Naive thymus-derived CD4-positive, alpha-beta T cell (primary cell): ENCODE measurements around the gene COL21A1. TPM values are rescaled to one million over a fixed set of nuclear protein-coding genes. Genes with fewer than 3 reads are reported as not detected.

ENCODE experiments used
- ATAC-seq: fragments of 150-1000 bp; cut with Tn5 transposase; 2 replicates; pipeline ENCODE4 v1.10.0; 2021; ENCODE audit warnings: mild to moderate bottlenecking, moderate library complexity
- CTCF ChIA-PET: fragments of 350-600 bp; sonication (Branson Sonifier 250); formaldehyde crosslinking; loops from one replicate; lab custom pipeline; 2021; ENCODE audit warnings: antibody characterized with exemption; lab: Charles Lee
- POLR2A ChIA-PET: fragments of 350-600 bp; sonication (Branson Sonifier 250); formaldehyde crosslinking; loops from one replicate; lab custom pipeline; 2021; ENCODE audit warnings: antibody characterized with exemption, inconsistent platforms; lab: Charles Lee
- DNase-seq, 9 donors: peaks; one replicate each; pipeline versions ENCODE4 v3.0.0 to v3.0.0-alpha.2; 2020 to 2022; ENCODE audit warnings: mixed read lengths in 1 of 9
- H3K27ac ChIP-seq: one replicate; pipeline ENCODE4 v1.7.0; 2013; ENCODE audit warnings: mild to moderate bottlenecking, low read depth, low read length, moderate library complexity
- H3K27me3 ChIP-seq, 2 donors: one replicate each; pipeline ENCODE4 v1.7.0; 2013; ENCODE audit warnings: low read length in 2 of 2, mild to moderate bottlenecking in 2 of 2, moderate library complexity in 2 of 2; ENCODE audit not compliant: control insufficient read depth in 2 of 2, insufficient read depth in 2 of 2
- H3K36me3 ChIP-seq, 3 experiments: 1 replicate in 2 of 3; 2 replicates in 1 of 3; pipeline ENCODE4 v1.7.0; 2013; ENCODE audit warnings: low read length in 3 of 3, mild to moderate bottlenecking in 3 of 3, moderate library complexity in 1 of 3; ENCODE audit not compliant: insufficient read depth in 3 of 3, control insufficient read depth in 2 of 3
- H3K4me1 ChIP-seq, 2 donors: one replicate each; pipeline ENCODE4 v1.7.0; 2013; ENCODE audit warnings: low read length in 2 of 2, mild to moderate bottlenecking in 2 of 2, moderate library complexity in 1 of 2; ENCODE audit not compliant: control insufficient read depth in 2 of 2, insufficient read depth in 2 of 2
- H3K4me3 ChIP-seq: 2 replicates; pipeline ENCODE4 v1.7.0; 2013; ENCODE audit warnings: mild to moderate bottlenecking, low read length
- H3K9me3 ChIP-seq, 3 experiments: 1 replicate in 2 of 3; 2 replicates in 1 of 3; pipeline ENCODE4 v1.7.0; 2013; ENCODE audit warnings: low read length in 3 of 3; ENCODE audit not compliant: control insufficient read depth in 2 of 3
- H3K27ac Mint-ChIP-seq, 9 donors: one replicate each; pipeline ENCODE4 v1.8.0; 2020 to 2022; ENCODE audit warnings: mixed read lengths in 9 of 9, mild to moderate bottlenecking in 8 of 9, moderate library complexity in 5 of 9, inconsistent platforms in 2 of 9
- H3K27me3 Mint-ChIP-seq, 5 donors: one replicate each; pipeline ENCODE4 v1.8.0; 2021 to 2022; ENCODE audit warnings: mixed read lengths in 5 of 5, mild to moderate bottlenecking in 1 of 5
- H3K36me3 Mint-ChIP-seq, 5 donors: one replicate each; pipeline ENCODE4 v1.8.0; 2020 to 2022; ENCODE audit warnings: mixed read lengths in 5 of 5, mild to moderate bottlenecking in 3 of 5, inconsistent platforms in 1 of 5
- H3K4me1 Mint-ChIP-seq, 7 donors: one replicate each; pipeline ENCODE4 v1.8.0; 2020 to 2022; ENCODE audit warnings: mixed read lengths in 7 of 7, mild to moderate bottlenecking in 3 of 7, inconsistent platforms in 1 of 7
- H3K4me3 Mint-ChIP-seq, 10 donors: one replicate each; pipeline ENCODE4 v1.8.0; 2020 to 2022; ENCODE audit warnings: mild to moderate bottlenecking in 10 of 10, mixed read lengths in 10 of 10, moderate library complexity in 6 of 10, inconsistent platforms in 2 of 10
- H3K9me3 Mint-ChIP-seq, 11 donors: one replicate each; pipeline ENCODE4 v1.8.0; 2020 to 2022; ENCODE audit warnings: mixed read lengths in 11 of 11, mild to moderate bottlenecking in 4 of 11, inconsistent platforms in 1 of 11, moderate library complexity in 1 of 11
- intact Hi-C, 2 donors: fragments of 100-400 bp; cut with micrococcal nuclease; formaldehyde crosslinking; loops; one replicate each; pipeline ENCODE4 v1.15.1; 2023
- polyA plus RNA-seq, 2 donors: library from polyadenylated mRNA; unstranded; fragments of 300-500 nt; fragmentation: Illumina TruSeq; gene quantifications; one replicate each; pipeline ENCODE4 v1.2.3, GENCODE V29; 2021
- total RNA-seq, 6 experiments: library from RNA in 5 of 6; stranded (reverse) in 5 of 6; gene quantifications; 1 replicate in 5 of 6; 2 replicates in 1 of 6; pipeline ENCODE4 v1.2.3 and lab custom pipeline; 2021 to 2026

COL21A1 gene
- total RNA-seq (not detected), polyA plus RNA-seq (not detected), total RNA-seq (lab: John Stamatoyannopoulos, UW) (not detected)

- CTCF ChIA-PET: no interaction called here
- H3K4me3 ChIP-seq: no peak within 1 kb of the TSS
Observed at GRCh38 chr6:56246881-56247653, at the start of gene COL21A1. Gene COL21A1, minus strand, starts transcription at chr6:56247580. Its CDS starts 64,962 bp downstream, at chr6:56182618.

GRCh38 chr6:56293781-56294180, 46.4 kb upstream of the COL21A1 start:
- CTCF ChIA-PET: no interaction called here
- Histone ChIP-seq H3K4me1 (no peaks in the 10 kb centered on the region), H3K9me3 (no peaks in the 10 kb centered on the region), H3K27me3 (no peaks in the 10 kb centered on the region), H3K4me3 (no peak overlapping the region), H3K36me3 (no peaks in the 10 kb centered on the region), H3K27ac (no peak overlapping the region)
- POLR2A ChIA-PET: no interaction called here
- DNase-seq (no peak), ATAC-seq (no peak)
- H3K36me3 Mint-ChIP-seq: no peaks in the 10 kb centered on the region
- no peaks in the 10 kb centered on the region for H3K4me1 Mint-ChIP-seq
- no peak overlapping the region for H3K4me3 Mint-ChIP-seq
- intact Hi-C loops: no loop called here
- H3K27ac Mint-ChIP-seq: no peak overlapping the region
- H3K9me3 Mint-ChIP-seq: peaks cover 0 to 1% (median 0%) of the 10 kb centered on the region in 11 donors
- no peaks in the 10 kb centered on the region for H3K27me3 Mint-ChIP-seq

More at GRCh38 chr6:56246881-56247653, at the start of gene COL21A1:
- no peak for ATAC-seq
- peaks cover 0 to 3% (median 0%) of the 10 kb centered on the region in 7 donors for H3K4me1 Mint-ChIP-seq
- no peak within 1 kb of the TSS for H3K4me3 Mint-ChIP-seq
- peaks cover 0 to 10% (median 2%) of the 10 kb centered on the region in 11 donors for H3K9me3 Mint-ChIP-seq
- H3K27me3 ChIP-seq: no peaks in the 10 kb centered on the region
- no peak within 1 kb of the TSS for H3K27ac Mint-ChIP-seq
- DNase-seq: no peak
- POLR2A ChIA-PET: no interaction called here
- no peaks in the 10 kb centered on the region for H3K36me3 Mint-ChIP-seq
- intact Hi-C loops: no loop called here
- no peak within 1 kb of the TSS for H3K27ac ChIP-seq
- H3K27me3 Mint-ChIP-seq: peaks cover 4 to 18% (median 8%) of the 10 kb centered on the region in 5 donors
- H3K9me3 ChIP-seq: no peaks in the 10 kb centered on the region
- no peaks in the 10 kb centered on the region for H3K36me3 ChIP-seq
- H3K4me1 ChIP-seq: no peaks in the 10 kb centered on the region

- Mint-ChIP-seq H3K4me1 (no peaks in the 10 kb centered on the region), H3K27ac (no peak overlapping the region), H3K4me3 (no peak overlapping the region), H3K36me3 (no peaks in the 10 kb centered on the region), H3K9me3 (peaks cover 0 to 1% (median 0%) of the 10 kb centered on the region in 11 donors), H3K27me3 (peaks cover 0 to under 1% (median 0%) of the 10 kb centered on the region in 5 donors)
- no peak for ATAC-seq
- Histone ChIP-seq H3K36me3 (no peaks in the 10 kb centered on the region), H3K27ac (no peak overlapping the region), H3K27me3 (no peaks in the 10 kb centered on the region), H3K4me3 (no peak overlapping the region), H3K9me3 (no peaks in the 10 kb centered on the region), H3K4me1 (no peaks in the 10 kb centered on the region)
- intact Hi-C loops: no loop called here
- DNase-seq: no peak
- POLR2A ChIA-PET: no interaction called here
- CTCF ChIA-PET: no interaction called here
Observed at GRCh38 chr6:56292505-56293181, 45.3 kb upstream of the COL21A1 start.

GRCh38 chr6:56291302-56291917, 44.0 kb upstream of the COL21A1 start:
- H3K9me3 ChIP-seq: no peaks in the 10 kb centered on the region
- ChIA-PET CTCF (no interaction called here), POLR2A (no interaction called here)
- no peaks in the 10 kb centered on the region for H3K27me3 ChIP-seq
- H3K4me3 ChIP-seq: no peak overlapping the region
- H3K9me3 Mint-ChIP-seq: peaks cover 0 to 3% (median 0%) of the 10 kb centered on the region in 11 donors
- intact Hi-C loops: no loop called here
- H3K27ac ChIP-seq: no peak overlapping the region
- ATAC-seq: no peak
- no peaks in the 10 kb centered on the region for H3K4me1 ChIP-seq
- H3K4me1 Mint-ChIP-seq: peaks cover 0 to 1% (median 0%) of the 10 kb centered on the region in 7 donors
- H3K36me3 Mint-ChIP-seq: no peaks in the 10 kb centered on the region
- DNase-seq: no peak
- peaks cover 0 to 8% (median 0%) of the 10 kb centered on the region in 5 donors for H3K27me3 Mint-ChIP-seq
- no peak overlapping the region for H3K27ac Mint-ChIP-seq
- no peaks in the 10 kb centered on the region for H3K36me3 ChIP-seq
- H3K4me3 Mint-ChIP-seq: no peak overlapping the region

- ATAC-seq: no peak
- Histone ChIP-seq H3K27ac (no peak overlapping the region), H3K36me3 (no peaks in the 10 kb centered on the region), H3K4me1 (no peaks in the 10 kb centered on the region), H3K27me3 (no peaks in the 10 kb centered on the region), H3K9me3 (no peaks in the 10 kb centered on the region), H3K4me3 (no peak overlapping the region)
- ChIA-PET CTCF (no interaction called here), POLR2A (no interaction called here)
- peaks cover 0 to 8% (median 0%) of the 10 kb centered on the region in 5 donors for H3K27me3 Mint-ChIP-seq
- H3K9me3 Mint-ChIP-seq: peaks cover 0 to 5% (median 0%) of the 10 kb centered on the region in 11 donors
- H3K36me3 Mint-ChIP-seq: no peaks in the 10 kb centered on the region
- no peak for DNase-seq
- no peak overlapping the region for H3K27ac Mint-ChIP-seq
- peaks cover 0 to 1% (median 0%) of the 10 kb centered on the region in 7 donors for H3K4me1 Mint-ChIP-seq
- intact Hi-C loops: no loop called here
- no peak overlapping the region for H3K4me3 Mint-ChIP-seq
Observed at GRCh38 chr6:56289721-56290120, 42.3 kb upstream of the COL21A1 start.

- intact Hi-C loops: no loop called here
- H3K4me1 ChIP-seq: no peaks in the 10 kb centered on the region
- ATAC-seq (no peak), DNase-seq (no peak)
- H3K36me3 ChIP-seq: no peaks in the 10 kb centered on the region
- Mint-ChIP-seq H3K9me3 (peaks cover 0 to 7% (median 0%) of the 10 kb centered on the region in 11 donors), H3K27ac (no peak overlapping the region), H3K36me3 (no peaks in the 10 kb centered on the region), H3K4me1 (peaks cover 0 to 1% (median 0%) of the 10 kb centered on the region in 7 donors), H3K27me3 (peaks cover 0 to 8% (median 0%) of the 10 kb centered on the region in 5 donors), H3K4me3 (no peak overlapping the region)
- no peaks in the 10 kb centered on the region for H3K27me3 ChIP-seq
- no peak overlapping the region for H3K27ac ChIP-seq
- H3K9me3 ChIP-seq: no peaks in the 10 kb centered on the region
- CTCF ChIA-PET: no interaction called here
- H3K4me3 ChIP-seq: no peak overlapping the region
- POLR2A ChIA-PET: no interaction called here
Observed at GRCh38 chr6:56288347-56288746, 41.0 kb upstream of the COL21A1 start.
